ENCODE data around the gene HIVEP2.

HIVEP2 gene

GRCh38 chr6:142886431-142887170, 58.4 kb downstream of the HIVEP2 start:
- peak; percentile 2 to 38 for DNase-seq (ENCODE audit: low read depth in 1 of 2, low spot score in 1 of 2)
- no peak overlapping the region for H3K27ac ChIP-seq (replicated peaks)
- no peaks in the 10 kb centered on the region for H3K27me3 ChIP-seq (ENCODE audit: insufficient read depth, poor library complexity, severe bottlenecking)
- TF ChIP-seq POLR2AphosphoS5 (IDR thresholded peaks at IDR 0.05; ENCODE audit: low read depth), result no peak
- TF ChIP-seq GABPA (IDR thresholded peaks at IDR 0.05; ENCODE audit: low read depth), result no peak
- TF ChIP-seq REST (IDR thresholded peaks at IDR 0.05; ENCODE audit: insufficient replicate concordance, low read depth), result no peak
- peak; percentile 52; the same call in 1 of the 2 replicates for TF ChIP-seq SPI1 (IDR thresholded peaks at IDR 0.05; ENCODE audit: borderline replicate concordance, low read depth)
- TF ChIP-seq, protein P1, sequence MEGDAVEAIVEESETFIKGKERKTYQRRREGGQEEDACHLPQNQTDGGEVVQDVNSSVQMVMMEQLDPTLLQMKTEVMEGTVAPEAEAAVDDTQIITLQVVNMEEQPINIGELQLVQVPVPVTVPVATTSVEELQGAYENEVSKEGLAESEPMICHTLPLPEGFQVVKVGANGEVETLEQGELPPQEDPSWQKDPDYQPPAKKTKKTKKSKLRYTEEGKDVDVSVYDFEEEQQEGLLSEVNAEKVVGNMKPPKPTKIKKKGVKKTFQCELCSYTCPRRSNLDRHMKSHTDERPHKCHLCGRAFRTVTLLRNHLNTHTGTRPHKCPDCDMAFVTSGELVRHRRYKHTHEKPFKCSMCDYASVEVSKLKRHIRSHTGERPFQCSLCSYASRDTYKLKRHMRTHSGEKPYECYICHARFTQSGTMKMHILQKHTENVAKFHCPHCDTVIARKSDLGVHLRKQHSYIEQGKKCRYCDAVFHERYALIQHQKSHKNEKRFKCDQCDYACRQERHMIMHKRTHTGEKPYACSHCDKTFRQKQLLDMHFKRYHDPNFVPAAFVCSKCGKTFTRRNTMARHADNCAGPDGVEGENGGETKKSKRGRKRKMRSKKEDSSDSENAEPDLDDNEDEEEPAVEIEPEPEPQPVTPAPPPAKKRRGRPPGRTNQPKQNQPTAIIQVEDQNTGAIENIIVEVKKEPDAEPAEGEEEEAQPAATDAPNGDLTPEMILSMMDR (IDR thresholded peaks at IDR 0.05; ENCODE audit: insufficient read depth, low read length), result peak; percentile 9
- no peak overlapping the region for H3K4me3 ChIP-seq (replicated peaks; ENCODE audit: insufficient read depth, low read length)

DNA sequence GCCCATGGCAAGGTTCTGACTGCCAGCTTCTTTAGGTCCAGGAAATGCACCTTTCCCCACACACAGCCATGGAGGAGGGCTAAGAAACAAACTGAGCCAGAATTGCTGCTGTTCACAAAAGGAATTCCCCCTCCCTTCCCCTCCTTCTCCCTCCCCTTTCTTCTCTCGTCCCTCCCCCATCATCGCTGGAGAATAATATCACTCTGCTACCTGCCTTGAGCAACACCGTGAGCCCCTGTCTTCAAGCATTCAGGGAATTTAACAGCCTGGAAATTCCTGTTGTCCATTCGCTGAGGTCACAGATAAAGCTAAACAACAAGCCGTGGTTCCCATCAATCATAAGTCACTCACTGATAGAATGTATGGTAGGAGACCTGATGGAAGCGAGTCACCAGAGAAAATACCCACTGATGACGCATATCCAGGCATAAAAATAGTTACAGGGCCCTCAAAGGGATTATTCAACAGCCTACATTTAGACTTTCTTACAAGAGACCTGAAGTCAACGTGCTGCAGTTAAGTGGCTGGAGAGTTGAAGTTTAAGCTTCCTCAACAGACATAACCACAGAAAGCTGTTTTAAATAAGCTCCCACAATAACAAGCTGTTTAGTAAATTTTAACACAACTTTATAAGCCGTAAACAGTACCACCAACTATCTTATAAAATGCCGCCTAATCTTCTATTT, 59.7 kb downstream of the HIVEP2 start:
- TF ChIP-seq, protein P1 (IDR thresholded peaks at IDR 0.05; ENCODE audit: insufficient read depth, low read length), result no peak
- TF ChIP-seq GABPA (IDR thresholded peaks at IDR 0.05; ENCODE audit: low read depth) (no peak), REST (IDR thresholded peaks at IDR 0.05; ENCODE audit: insufficient replicate concordance, low read depth) (no peak), POLR2AphosphoS5 (IDR thresholded peaks at IDR 0.05; ENCODE audit: low read depth) (no peak), SPI1 (IDR thresholded peaks at IDR 0.05; ENCODE audit: borderline replicate concordance, low read depth) (no peak)
- Histone ChIP-seq H3K27ac (replicated peaks) (no peak overlapping the region), H3K4me3 (replicated peaks; ENCODE audit: insufficient read depth, low read length) (no peak overlapping the region), H3K27me3 (ENCODE audit: insufficient read depth, poor library complexity, severe bottlenecking) (no peaks in the 10 kb centered on the region)
- no peak for DNase-seq (ENCODE audit: low read depth in 1 of 2, low spot score in 1 of 2)

DNA sequence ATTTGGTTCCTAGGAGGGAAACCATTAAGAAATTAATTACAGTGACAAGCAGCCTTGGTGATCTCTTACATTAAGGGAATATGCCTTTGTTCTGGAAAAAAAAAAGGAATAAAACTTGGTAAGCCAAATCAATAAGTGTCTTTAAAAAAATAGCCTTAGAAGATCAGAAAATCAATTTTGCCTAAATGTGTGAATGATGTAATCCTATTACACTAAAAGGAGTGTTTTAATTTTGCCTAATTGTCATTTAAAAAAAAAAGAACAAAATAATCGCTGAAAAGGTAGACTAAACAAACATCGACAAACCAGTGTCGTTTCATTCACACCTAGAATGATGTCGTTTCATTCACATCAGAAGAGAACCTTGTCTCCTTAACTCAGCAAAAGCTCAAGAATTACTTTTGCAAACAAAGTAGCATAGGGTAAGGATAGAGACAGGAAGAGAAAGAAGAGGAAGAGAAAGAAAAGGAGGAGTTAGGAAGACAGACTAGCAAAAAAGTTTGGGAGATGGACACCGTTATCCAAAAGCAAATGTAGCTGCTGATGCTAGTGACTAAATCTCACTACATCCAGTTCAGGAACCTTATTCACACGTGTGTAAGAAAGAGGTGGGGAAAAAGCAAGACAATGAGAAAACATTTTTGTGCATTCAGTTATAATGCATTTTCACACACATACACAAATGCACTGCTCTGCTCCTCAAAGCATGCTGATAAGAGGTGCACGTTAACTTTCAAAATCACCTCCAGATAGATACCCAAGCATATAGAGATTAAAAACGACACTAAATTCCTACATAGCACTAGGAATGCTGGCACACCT, 60.6 kb downstream of the HIVEP2 start:
- no peak overlapping the region for H3K4me3 ChIP-seq (replicated peaks; ENCODE audit: insufficient read depth, low read length)
- no peak overlapping the region for H3K27ac ChIP-seq (replicated peaks)
- no peak for DNase-seq (ENCODE audit: low read depth in 1 of 2, low spot score in 1 of 2)
- TF ChIP-seq REST (IDR thresholded peaks at IDR 0.05; ENCODE audit: insufficient replicate concordance, low read depth) (no peak), SPI1 (IDR thresholded peaks at IDR 0.05; ENCODE audit: borderline replicate concordance, low read depth) (no peak), POLR2AphosphoS5 (IDR thresholded peaks at IDR 0.05; ENCODE audit: low read depth) (no peak)
- TF ChIP-seq, protein P1 (IDR thresholded peaks at IDR 0.05; ENCODE audit: insufficient read depth, low read length), result no peak
- H3K27me3 ChIP-seq (ENCODE audit: insufficient read depth, poor library complexity, severe bottlenecking), result no peaks in the 10 kb centered on the region

All from HL-60 (cell line).